ENCODE measurements around the gene CLEC20A. TPM values are rescaled to one million over a fixed set of nuclear protein-coding genes. Genes with fewer than 3 reads are reported as not detected.

Gene CLEC20A
- total RNA-seq, 1 experiment from 2014 or later, result not detected

DNA sequence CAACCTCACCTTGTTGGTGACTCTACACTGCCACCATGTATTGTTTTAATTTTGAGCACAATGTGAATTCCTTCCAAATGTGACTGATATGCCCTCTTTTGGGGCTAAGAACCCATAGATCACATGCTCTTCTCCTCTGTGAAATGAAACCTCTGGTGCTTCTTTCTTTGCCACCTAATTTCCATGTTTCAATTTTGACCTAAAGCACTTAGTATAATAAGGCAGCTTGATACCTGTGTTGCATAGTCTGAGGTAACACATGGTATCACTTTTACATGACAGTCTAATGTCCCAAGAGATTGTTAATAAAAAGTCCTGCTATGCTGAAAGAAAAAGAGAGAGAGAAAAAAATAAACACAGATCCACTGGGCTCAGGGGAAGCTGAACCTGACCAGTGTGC is 24.2 kb downstream of the CLEC20A start:
- no peak for DNase-seq (ENCODE audit: low spot score)

DNA sequence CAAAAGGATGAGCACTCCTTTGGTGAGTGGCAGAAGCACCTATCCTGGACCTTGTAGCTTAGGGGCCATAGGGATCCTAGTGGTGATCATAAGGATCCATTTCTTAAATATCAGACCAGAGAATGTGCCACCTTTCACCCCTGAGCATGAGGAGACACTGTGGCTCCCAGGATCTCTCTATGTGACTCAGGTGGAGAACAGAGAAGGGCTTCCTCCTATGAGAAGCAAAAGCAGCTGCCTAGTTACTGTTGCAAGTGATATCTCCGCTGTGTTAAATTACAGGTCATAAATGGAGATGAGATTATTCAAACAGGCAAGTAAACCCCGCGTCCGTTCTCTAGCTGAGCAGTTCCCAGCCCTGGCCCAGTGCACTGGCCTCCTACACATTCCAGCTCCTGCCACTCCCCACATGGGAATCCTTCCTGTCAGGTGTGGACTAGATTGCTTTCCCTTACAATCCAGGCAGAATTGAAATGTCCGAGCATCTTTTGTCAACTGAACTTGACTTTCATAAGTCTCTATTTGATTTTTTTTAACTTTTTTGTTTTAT is 26.3 kb downstream of the CLEC20A start:
- no peak for DNase-seq (ENCODE audit: low spot score)

DNA sequence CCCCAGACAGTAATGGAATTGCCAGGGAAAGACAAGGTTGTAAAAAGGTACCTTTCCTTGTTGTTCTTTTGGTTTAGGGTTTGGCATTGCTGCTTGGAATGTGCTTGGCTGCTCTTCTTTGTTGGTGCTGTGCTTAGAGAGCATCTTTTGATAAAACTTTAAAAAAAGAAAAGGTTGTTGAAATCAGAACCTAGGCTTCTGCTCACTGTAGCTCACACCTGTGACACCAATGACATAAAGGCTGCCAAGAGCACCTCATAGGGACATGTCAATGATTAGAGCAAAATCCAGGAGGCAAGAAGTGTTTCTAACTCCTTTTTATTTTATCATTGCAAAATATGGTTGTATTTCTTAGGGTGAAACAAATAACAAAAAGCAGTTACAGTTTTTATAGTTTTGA is 28.9 kb downstream of the CLEC20A start:
- DNase-seq (ENCODE audit: low spot score), result no peak

DNA sequence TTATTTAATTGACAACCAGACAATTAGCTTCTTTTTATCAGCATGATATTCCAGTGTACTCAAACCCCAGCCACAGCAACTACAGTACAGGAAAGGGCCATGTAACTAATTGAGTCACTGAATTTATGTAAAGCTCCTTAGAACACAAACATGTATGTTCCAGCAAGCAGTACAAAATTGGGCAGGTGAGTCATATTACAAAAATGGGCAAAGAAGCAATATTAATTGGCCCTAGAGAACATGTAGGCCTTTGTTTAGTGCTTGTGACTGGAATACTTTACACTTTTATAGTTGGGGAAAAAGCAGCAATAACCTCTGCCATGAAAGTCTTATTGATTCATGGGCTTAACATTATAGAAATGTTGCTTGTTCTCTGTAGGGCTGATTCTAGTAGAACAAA is 31.8 kb downstream of the CLEC20A start:
- no peak for DNase-seq (ENCODE audit: low spot score)

DNA sequence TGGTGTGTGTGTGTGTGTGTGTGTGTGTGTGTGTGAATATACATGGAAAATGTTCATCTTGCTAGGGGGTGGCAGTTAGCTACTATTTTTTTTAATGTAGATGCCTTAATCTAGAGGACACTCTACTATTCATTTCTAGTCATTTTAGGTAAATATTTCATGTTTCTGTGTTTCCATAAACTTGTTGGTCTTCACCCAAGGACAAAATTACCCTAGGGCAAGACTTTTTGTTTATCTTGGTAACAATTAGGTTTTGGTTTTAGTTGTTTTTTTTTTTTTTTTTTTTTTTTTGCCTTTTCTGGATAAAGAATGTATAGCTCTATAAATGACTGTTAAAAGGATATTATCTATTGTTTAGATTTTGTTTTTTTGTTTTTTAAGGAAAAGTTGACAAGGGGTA is 32.2 kb downstream of the CLEC20A start:
- no peak for DNase-seq (ENCODE audit: low spot score)

DNA sequence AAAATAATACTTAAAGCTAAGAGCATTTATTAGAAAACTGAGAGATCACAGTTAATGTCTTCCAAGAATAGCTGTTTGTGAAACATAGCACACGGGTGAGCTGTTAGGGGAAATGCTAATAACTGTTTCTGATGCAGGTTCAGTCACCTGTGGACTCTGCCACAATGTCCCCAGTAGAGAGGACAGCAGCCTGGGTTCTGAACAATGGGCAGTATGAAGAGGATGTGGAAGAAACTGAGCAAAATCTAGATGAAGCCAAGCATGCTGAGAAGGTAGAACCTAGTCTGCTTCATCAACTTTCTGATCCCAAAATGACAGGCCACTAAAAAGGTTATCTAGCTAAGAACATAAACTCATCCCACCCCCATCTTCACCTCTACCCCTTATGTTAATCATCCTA is 32.6 kb downstream of the CLEC20A start:
- DNase-seq (ENCODE audit: low spot score), result no peak

DNA sequence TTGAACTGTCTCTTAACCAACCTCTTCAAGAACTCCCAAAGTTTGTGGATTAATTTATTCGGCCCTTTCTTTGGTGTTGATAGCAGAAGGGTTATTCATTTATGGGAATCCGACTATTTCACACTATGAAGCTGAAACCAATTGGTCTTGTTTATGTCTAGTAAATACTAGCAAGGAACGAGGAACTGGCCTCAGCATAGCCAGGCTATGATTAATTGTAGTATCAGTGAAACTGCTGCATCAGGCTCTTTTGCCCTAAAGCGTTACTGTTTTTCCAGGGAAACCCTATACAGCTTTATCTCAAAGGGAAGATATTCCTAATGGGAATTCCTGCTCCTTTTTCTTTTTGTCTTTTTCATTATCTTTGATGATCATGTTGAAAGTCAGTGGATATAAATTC is 35.1 kb downstream of the CLEC20A start:
- DNase-seq (ENCODE audit: low spot score), result no peak

DNA sequence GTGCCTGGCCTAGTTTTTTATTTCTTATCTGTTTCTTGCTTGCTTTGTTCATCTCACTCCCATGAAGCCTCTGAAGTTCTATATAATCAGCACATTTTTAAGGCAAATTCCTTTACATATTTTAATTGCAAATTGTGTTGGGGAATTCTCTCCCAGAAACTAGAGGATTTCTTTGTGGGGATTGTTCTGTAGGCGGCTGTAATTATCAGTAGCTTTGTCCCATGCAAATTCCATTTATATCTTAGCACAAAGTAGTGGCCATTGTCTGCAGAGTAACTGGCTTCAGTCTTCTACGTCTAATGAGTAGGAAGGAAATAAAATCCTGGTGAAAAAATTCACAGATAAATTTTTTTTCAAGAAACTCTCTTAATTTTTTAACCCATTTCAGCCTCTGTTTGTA is 35.7 kb downstream of the CLEC20A start:
- no peak for DNase-seq (ENCODE audit: low spot score)

DNA sequence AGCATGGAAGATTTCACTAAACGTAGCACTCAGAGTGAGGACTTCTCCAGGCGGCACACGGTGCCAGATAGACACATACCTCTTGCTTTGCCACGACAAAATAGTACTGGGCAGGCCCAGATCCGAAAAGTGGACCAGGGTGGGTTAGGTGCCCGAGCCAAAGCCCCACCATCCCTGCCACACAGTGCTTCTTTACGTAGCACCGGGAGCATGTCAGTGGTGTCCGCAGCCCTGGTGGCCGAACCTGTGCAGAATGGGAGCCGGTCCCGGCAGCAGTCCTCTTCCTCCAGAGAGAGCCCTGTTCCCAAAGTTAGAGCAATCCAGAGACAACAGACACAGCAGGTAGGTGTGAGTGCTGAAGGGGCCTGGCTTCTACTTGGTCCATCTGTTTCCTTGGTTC is 38.6 kb downstream of the CLEC20A start:
- no peak for DNase-seq (ENCODE audit: low spot score)

DNA sequence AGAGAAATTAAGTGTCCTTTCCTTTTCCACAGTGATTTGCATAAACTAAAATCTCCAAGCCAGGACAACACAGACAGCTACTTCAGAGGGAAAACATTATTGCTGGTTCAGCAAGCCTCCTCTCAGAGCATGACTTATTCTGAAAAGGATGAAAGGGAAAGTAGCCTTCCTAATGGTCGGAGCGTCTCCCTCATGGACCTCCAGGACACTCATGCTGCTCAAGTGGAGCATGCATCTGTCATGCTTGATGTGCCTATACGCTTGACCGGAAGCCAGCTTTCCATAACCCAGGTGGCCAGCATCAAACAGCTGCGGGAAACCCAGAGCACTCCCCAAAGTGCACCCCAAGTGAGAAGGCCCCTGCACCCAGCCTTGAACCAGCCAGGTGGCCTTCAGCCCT is 39.1 kb downstream of the CLEC20A start:
- no peak for DNase-seq (ENCODE audit: low spot score)

DNA sequence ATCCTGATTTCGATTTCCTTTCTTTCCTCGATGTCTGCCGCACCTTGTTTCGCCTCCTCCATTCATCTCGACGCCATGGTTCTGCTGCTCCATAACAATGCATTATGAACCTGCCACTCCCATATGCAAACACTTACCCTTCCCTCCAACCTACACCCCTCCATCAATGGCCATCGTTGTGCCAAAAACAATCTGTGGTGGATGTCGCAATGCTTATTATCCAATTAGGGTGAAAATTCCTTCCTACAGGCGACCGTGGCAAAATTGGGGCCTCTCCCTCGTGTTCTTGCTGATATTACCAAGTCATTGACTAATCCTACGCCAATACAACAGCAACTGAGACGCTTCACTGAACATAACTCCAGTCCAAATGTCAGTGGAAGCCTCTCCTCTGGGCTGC is 40.3 kb downstream of the CLEC20A start:
- no peak for DNase-seq (ENCODE audit: low spot score)

DNA sequence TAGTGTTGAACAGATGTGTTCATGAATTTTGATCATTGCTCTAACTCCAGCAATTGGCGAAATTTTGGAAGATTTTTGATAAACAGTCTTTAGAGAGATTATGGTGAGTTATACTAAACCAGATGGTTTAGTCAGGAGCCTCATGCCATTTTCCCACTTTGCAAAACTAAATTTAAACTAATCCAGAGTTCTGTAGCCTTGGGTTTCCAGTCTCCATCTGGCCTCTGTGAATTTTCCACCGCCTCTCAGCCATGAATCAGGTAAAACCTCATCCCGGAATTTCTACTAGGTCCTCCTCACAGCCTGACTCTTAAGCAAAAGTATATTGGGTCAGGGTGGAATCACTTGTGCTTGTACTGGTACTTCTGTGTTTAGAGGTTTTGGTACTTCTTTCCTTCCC is 44.8 kb downstream of the CLEC20A start:
- no peak for DNase-seq (ENCODE audit: low spot score)

DNA sequence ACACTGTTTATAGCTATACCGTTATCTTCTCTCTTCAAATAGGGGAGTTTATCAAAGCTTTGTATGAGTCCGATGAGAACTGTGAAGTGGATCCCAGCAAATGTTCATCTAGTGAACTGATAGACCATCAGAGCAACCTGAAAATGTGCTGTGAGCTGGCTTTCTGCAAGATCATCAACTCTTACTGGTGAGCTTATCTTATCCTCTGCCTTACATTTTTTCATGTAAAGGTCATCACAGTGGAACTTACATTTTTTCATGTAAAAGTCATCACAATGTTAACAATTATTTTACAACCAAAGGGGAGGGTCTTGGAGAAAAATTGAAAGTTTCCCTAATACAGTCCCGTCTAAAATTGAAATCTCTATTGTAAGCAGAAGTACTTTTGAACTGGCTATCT is 45.2 kb downstream of the CLEC20A start:
- DNase-seq (ENCODE audit: low spot score), result no peak

DNA sequence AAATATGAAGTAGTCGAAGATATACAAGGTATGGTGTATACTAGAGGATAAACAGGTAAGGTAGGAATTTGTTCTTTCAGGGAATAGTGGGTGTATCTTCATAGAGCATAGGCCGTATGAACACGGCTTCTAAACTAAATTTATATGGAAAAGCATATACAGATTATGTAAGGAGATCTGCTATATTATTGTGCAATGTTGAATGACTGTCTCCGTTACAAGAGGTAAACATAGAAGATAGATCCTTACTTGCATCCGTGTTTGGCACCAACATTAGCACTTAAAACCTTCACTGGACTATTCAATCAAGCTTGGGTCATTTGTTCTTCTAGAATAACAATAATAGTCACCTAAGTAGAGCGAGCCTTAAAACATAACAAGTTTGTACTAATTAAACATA is 45.9 kb downstream of the CLEC20A start:
- no peak for DNase-seq (ENCODE audit: low spot score)

DNA sequence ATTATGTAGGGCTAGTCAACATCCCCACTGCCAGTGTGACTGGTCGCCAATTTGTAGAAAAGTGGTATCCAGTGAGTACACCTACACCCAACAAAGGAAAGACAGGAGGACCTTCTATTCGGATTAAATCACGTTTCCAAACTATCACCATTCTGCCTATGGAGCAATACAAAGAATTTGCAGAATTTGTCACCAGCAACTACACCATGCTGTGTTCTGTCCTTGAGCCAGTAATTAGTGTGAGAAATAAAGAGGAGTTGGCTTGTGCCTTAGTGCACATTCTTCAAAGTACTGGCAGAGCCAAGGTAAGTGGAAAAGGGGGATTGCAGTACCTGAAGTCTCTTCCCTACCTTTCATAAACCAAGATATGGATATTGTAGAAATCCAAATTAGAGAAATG is 53.8 kb downstream of the CLEC20A start:
- no peak for DNase-seq (ENCODE audit: low spot score)

DNA sequence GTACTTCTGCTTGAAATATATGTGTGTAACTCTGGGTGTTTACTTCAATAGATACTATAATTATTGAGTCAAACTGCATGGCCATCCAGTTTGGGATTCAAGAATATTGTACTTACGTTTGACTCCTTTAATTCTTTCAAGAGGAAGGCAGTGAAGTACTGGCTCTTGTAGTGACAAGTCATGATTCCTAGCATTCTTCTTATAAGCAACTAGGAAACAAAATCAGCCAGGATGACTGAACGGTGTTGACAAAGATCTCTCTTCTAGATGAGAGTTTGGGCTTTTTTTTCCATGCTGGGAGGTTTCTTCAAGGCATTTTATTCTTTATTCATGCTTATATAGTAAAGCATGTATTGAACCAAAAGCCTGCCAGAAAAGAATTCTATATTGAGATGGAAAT is 58.3 kb downstream of the CLEC20A start:
- DNase-seq (ENCODE audit: low spot score), result no peak

DNA sequence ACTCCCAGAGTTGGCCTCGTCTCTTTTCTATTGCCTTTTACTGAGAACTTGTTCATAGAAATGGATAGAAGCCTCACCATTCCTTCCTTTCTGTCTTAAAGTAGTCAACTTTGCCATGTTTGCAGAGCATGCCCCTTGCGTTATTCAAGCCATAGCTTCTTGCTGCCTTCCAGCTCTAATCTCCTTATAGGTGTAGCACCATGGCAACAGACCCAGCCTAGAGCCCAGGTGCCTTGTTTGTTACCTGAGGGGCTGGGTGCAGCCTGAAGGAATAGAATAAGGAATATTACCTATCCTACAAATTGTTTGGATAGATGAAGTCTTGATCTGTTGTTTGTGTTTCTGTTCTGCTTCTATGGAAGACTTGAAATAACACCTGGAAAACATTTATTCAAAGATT is 59.9 kb downstream of the CLEC20A start:
- no peak for DNase-seq (ENCODE audit: low spot score)

DNA sequence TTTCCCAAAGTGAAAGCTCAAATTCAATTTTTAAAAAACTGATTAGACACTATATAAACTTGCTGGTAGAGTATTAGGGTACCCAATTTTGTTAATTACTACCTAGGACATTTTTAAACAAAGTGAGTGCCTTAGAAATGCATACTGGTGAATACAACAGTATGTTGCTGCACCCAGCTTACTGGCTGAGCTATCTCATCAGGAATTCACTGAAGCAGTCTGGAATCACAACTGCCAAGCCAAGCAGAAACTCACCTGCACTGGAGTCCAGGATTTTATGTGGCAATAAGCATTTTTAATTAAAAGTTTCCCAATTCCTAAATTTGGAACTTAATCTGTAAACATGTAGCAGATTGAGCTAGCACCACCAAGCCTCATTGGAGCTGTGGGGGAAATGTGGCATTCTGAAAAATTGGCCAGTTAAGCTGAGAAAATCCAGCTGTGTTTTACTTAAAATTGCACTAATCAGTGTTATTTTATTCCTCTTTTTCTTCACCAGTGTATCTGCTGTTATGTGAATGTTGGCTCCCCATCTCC is 61.8 kb downstream of the CLEC20A start:
- DNase-seq (ENCODE audit: low spot score), result no peak

DNA sequence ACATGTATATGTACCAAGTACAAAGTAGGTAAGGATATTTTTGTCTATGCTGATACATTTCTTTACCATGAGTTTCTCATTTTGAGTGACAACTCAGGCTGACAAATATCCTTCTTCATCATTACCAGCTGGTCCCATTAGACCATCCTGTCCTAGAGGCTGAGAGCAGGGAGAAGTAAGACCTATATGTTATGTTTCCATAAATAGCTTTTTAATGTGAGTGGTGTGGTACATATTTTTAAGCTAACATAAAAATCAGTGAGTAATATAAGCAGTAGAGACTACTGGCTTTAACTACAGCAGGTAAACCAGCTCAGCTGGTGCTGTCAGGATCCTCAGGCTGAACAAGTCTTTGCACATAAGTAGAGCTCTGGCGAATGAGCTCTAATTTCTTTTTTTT is 62.4 kb downstream of the CLEC20A start:
- no peak for DNase-seq (ENCODE audit: low spot score)

Other genes starting within 250 kb of the CLEC20A start
- not detected in 2 replicates for gene TEX35, start 16.1 kb upstream of the CLEC20A start, total RNA-seq (2014; rRNA removed; shearing (Covaris generic))
- 3.5 and 9.5 TPM in 2 replicates for gene RALGPS2, start 228.3 kb upstream of the CLEC20A start, total RNA-seq (2014; rRNA removed; shearing (Covaris generic))